K562 (cell line): ENCODE results near the gene SLAMF9.

Source experiments
- CTCF ChIP-seq, 3 experiments: IDR thresholded peaks in 2 of 3; conservative IDR thresholded peaks in 1 of 3; 2 replicates each; pipeline ENCODE4 v1.5.1; 2011 to 2012; ENCODE audit warnings: low read length in 3 of 3, mild to moderate bottlenecking in 3 of 3, control low read depth in 2 of 3, improper control_type of control experiment in 1 of 3, inconsistent platforms in 1 of 3, low read depth in 1 of 3, mixed read lengths in 1 of 3, moderate library complexity in 1 of 3; ENCODE audit not compliant: insufficient read depth in 2 of 3
- DIDO1 ChIP-seq: fragments of 450-650 bp; IDR thresholded peaks from 2 replicates; pipeline ENCODE4 v1.6.1; 2016; ENCODE audit warnings: low read depth, missing biosample characterization, missing genetic modification characterization
- JUN ChIP-seq, 2 experiments: sonication (generic) in 1 of 2; formaldehyde crosslinking in 1 of 2; IDR thresholded peaks; 2 replicates each; pipeline versions ENCODE4 v1.6.1 to v1.8.0; 2012 to 2022; ENCODE audit warnings: borderline replicate concordance in 2 of 2, mild to moderate bottlenecking in 2 of 2, improper control_type of control experiment in 1 of 2, low read depth in 1 of 2, low read length in 1 of 2, missing genetic modification reagents in 1 of 2
- POLR2AphosphoS5 ChIP-seq: IDR thresholded peaks from 2 replicates; pipeline ENCODE4 v1.6.1; 2011; ENCODE audit warnings: mild to moderate bottlenecking, low read depth, low read length, moderate library complexity; ENCODE audit not compliant: control insufficient read depth, insufficient read depth
- SETDB1 ChIP-seq: IDR thresholded peaks from one replicate; pipeline ENCODE4 v1.6.1; 2012; ENCODE audit warnings: low read length, control low read depth, inconsistent platforms
- STAT5B ChIP-seq: fragments of 250-450 bp; sonication (Bioruptor Pico); IDR thresholded peaks from 2 replicates; pipeline ENCODE4 v1.8.0; 2021; ENCODE audit warnings: mild to moderate bottlenecking, inconsistent platforms
- ZNF23 ChIP-seq: fragments of 250-450 bp; sonication (Bioruptor Pico); IDR thresholded peaks from 2 replicates; pipeline ENCODE4 v1.4.0; 2020; ENCODE audit warnings: mild to moderate bottlenecking
- ZNF3 ChIP-seq: fragments of 250-450 bp; sonication (Bioruptor Pico); IDR thresholded peaks from 2 replicates; pipeline ENCODE4 v1.5.0; 2021; ENCODE audit warnings: mild to moderate bottlenecking, moderate library complexity
- TF ChIP-seq, protein P1 (sequence below), 2 experiments: fragments of 450-650 bp; IDR thresholded peaks; 2 replicates each; pipeline ENCODE4 v1.6.1; 2016; ENCODE audit warnings: mild to moderate bottlenecking in 2 of 2, borderline replicate concordance in 1 of 2, low read depth in 1 of 2, moderate library complexity in 1 of 2

DNA sequence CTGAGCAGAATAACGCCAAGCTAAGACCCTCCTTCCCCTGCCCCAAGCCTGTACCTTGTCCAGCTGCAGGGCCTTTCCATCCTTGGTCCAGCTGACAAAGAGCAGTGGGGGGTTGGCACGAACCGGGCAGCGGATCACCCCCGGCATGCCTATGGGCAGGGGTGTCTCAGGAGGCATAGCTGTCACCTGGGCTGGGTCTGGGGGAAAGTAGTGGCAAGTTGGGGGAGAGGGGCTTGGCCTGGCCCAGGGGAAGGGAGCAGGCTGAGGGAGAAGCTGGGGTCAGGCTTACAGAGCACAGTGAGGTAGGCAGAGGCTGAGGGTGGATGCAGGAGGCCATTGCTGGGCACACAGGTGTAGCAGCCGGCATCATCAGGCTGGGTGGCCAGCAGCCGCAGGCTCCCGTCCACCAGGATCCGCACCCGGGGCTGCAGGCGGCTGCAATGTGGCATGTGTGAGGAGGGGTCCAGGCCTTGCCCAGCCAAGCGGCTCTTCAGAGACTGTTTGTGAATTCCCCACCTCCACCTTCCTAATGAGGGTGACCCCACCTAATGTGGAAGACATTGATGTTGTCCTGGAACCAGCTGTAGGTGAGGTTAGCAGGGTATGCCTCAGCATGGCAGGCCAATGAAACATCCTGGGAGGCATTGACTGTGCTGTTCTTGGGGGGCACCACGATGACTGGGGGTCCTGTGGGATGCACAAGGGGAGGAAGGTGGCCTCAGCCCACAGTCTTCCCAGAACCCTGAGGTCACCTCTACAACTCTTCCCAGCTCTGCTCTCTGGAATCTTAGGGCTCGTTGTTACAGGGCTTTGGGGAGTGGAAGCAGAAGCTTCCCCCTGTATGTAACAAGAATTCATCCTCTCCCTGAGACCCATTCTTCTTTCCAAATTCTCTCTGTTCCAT, 19.6 kb downstream of the SLAMF9 start:
- TF ChIP-seq JUN (IDR thresholded peaks at IDR 0.05; ENCODE audit: borderline replicate concordance, low read depth, low read length) = no peak
- no peak for TF ChIP-seq JUN (CRISPR knock-in tag; IDR thresholded peaks at IDR 0.05; ENCODE audit: borderline replicate concordance)
- TF ChIP-seq, protein P1, sequence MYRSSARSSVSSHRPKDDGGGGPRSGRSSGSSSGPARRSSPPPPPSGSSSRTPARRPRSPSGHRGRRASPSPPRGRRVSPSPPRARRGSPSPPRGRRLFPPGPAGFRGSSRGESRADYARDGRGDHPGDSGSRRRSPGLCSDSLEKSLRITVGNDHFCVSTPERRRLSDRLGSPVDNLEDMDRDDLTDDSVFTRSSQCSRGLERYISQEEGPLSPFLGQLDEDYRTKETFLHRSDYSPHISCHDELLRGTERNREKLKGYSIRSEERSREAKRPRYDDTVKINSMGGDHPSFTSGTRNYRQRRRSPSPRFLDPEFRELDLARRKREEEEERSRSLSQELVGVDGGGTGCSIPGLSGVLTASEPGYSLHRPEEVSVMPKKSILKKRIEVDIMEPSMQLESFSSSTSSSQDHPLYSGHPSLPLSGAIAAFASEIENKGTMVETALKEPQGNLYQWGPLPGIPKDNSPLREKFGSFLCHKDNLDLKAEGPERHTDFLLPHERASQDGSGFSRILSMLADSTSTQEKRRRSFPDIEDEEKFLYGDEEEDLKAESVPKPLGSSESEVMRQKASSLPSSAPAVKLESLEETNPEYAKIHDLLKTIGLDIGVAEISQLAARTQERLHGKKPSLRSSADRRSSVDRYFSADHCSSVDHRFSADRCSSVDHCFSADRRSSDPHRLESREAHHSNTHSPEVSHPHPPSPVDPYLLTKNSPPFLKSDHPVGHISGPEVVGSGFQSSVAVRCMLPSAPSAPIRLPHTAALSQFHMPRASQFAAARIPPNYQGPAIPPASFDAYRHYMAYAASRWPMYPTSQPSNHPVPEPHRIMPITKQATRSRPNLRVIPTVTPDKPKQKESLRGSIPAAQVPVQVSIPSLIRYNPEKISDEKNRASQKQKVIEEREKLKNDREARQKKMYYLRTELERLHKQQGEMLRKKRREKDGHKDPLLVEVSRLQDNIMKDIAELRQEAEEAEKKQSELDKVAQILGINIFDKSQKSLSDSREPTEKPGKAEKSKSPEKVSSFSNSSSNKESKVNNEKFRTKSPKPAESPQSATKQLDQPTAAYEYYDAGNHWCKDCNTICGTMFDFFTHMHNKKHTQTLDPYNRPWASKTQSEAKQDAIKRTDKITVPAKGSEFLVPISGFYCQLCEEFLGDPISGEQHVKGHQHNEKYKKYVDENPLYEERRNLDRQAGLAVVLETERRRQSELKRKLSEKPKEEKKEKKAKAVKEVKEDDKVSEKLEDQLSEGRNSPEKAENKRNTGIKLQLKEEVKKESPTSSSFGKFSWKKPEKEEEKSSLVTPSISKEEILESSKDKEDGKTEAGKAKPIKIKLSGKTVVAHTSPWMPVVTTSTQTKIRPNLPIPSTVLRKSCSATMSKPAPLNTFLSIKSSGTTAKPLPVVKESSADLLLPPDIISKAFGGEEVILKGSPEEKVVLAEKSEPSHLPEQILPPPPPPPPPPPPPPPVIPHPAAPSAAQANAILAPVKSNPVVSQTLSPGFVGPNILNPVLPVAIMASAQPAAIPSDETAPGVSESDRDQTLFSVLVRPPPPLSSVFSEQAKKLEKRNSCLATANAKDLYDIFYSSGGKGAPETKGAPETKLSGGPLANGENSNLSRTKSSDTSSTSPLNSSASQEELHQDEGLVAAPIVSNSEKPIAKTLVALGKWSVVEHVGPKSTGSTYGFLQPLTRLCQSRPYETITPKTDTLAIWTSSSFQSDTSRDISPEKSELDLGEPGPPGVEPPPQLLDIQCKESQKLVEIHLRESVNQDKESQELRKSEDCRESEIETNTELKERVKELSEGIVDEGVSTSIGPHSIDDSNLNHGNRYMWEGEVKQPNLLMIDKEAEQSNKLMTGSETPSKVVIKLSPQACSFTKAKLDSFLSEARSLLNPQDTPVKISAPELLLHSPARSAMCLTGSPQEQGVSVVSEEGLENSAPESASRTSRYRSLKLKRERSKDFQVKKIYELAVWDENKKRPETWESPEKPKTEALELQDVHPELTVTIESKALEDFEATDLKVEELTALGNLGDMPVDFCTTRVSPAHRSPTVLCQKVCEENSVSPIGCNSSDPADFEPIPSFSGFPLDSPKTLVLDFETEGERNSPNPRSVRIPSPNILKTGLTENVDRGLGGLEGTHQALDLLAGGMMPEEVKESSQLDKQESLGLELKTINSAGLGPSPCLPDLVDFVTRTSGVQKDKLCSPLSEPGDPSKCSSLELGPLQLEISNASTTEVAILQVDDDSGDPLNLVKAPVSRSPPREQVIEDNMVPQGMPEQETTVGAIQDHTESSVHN (IDR thresholded peaks at IDR 0.05; ENCODE audit: borderline replicate concordance in 1 of 2, low read depth in 1 of 2) = no peak
- TF ChIP-seq POLR2AphosphoS5 = no peak
- TF ChIP-seq STAT5B = no peak
- no peak for TF ChIP-seq ZNF3 (CRISPR knock-in tag)
- no peak for TF ChIP-seq SETDB1
- no peak for TF ChIP-seq DIDO1 (tag)
- no peak for TF ChIP-seq ZNF23 (CRISPR knock-in tag)
- no peak for TF ChIP-seq CTCF (IDR thresholded peaks at IDR 0.05 in 2 of 3, conservative IDR thresholded peaks at IDR 0.05 in 1 of 3; ENCODE audit: insufficient read depth in 2 of 3, low read depth in 1 of 3, low read length in 3 of 3)
